ENCODE measurements around the gene MUC13. TPM values are rescaled to one million over a fixed set of nuclear protein-coding genes. Genes with fewer than 3 reads are reported as not detected.

The MUC13 gene
- total RNA-seq, 4 donors from 2014 or later, result not detected

GRCh38 chr3:124896824-124897526 is 37.6 kb downstream of the MUC13 start:
- no peaks in the 10 kb centered on the region for H3K27me3 ChIP-seq
- WGBS, 2 donors (ENCODE audit: low coverage in 1 of 2), result 93 to 100% methylated on average over 1 of the region's 1 CpG
- TF ChIP-seq POLR2AphosphoS5 (IDR thresholded peaks at IDR 0.05) (no peak), EP300 (IDR thresholded peaks at IDR 0.05) (no peak), CTCF (IDR thresholded peaks at IDR 0.05) (no peak), POLR2A (IDR thresholded peaks at IDR 0.05) (no peak)
- H3K4me1 ChIP-seq, result peaks cover 0 to 41% (median 0%) of the 10 kb centered on the region in 3 donors
- H3K9me3 ChIP-seq, result no peaks in the 10 kb centered on the region
- H3K27ac ChIP-seq, result no peak overlapping the region
- no peak for ATAC-seq
- no peak overlapping the region for H3K4me3 ChIP-seq
- H3K36me3 ChIP-seq, result no peaks in the 10 kb centered on the region

GRCh38 chr3:124895756-124896155 is 38.8 kb downstream of the MUC13 start:
- Histone ChIP-seq H3K36me3 (no peaks in the 10 kb centered on the region), H3K9me3 (no peaks in the 10 kb centered on the region), H3K4me1 (peaks cover 0 to 32% (median 0%) of the 10 kb centered on the region in 3 donors), H3K27me3 (no peaks in the 10 kb centered on the region), H3K4me3 (no peak overlapping the region), H3K27ac (peak overlapping the region in 3 of 4 donors; percentile 35 to 74 (median 70))
- WGBS, 2 donors (ENCODE audit: low coverage in 1 of 2), result 48 to 60% methylated on average over 3 to 7 of the region's 7 CpGs
- no peak for TF ChIP-seq EP300 (IDR thresholded peaks at IDR 0.05)
- TF ChIP-seq POLR2A (IDR thresholded peaks at IDR 0.05), result no peak
- TF ChIP-seq POLR2AphosphoS5 (IDR thresholded peaks at IDR 0.05), result no peak
- no peak for TF ChIP-seq CTCF (IDR thresholded peaks at IDR 0.05)
- no peak for ATAC-seq

GRCh38 chr3:124893526-124893925 is 41.0 kb downstream of the MUC13 start:
- 31 to 38% methylated on average over 2 of the region's 2 CpGs for WGBS, 2 donors (ENCODE audit: low coverage in 1 of 2)
- Histone ChIP-seq H3K4me1 (peaks cover 0 to 32% (median 0%) of the 10 kb centered on the region in 3 donors), H3K27ac (peak overlapping the region in 3 of 4 donors; percentile 67 to 74 (median 70)), H3K9me3 (no peaks in the 10 kb centered on the region), H3K36me3 (no peaks in the 10 kb centered on the region), H3K27me3 (no peaks in the 10 kb centered on the region), H3K4me3 (no peak overlapping the region)
- TF ChIP-seq POLR2AphosphoS5 (IDR thresholded peaks at IDR 0.05) (peak; percentile 94), POLR2A (IDR thresholded peaks at IDR 0.05) (no peak), EP300 (IDR thresholded peaks at IDR 0.05) (peak; percentile 58)
- peak; percentile 87 for ATAC-seq

GRCh38 chr3:124890573-124891190 is 43.9 kb downstream of the MUC13 start:
- Histone ChIP-seq H3K27ac (peak overlapping the region in 1 of 4 donors; percentile 35), H3K27me3 (no peaks in the 10 kb centered on the region), H3K9me3 (no peaks in the 10 kb centered on the region), H3K36me3 (no peaks in the 10 kb centered on the region), H3K4me3 (no peak overlapping the region), H3K4me1 (peaks cover 0 to 43% (median 0%) of the 10 kb centered on the region in 3 donors)
- ATAC-seq, result no peak
- TF ChIP-seq POLR2A (IDR thresholded peaks at IDR 0.05) (no peak), EP300 (IDR thresholded peaks at IDR 0.05) (no peak), CTCF (IDR thresholded peaks at IDR 0.05) (no peak), POLR2AphosphoS5 (IDR thresholded peaks at IDR 0.05) (no peak)
- WGBS, 2 donors (ENCODE audit: low coverage in 1 of 2), result 76 to 88% methylated on average over 3 to 5 of the region's 5 CpGs

- WGBS, 2 donors (ENCODE audit: low coverage in 1 of 2), result 65 to 66% methylated on average over 5 to 8 of the region's 8 CpGs
- Histone ChIP-seq H3K36me3 (peaks cover 0 to 5% of the 10 kb centered on the region in 2 donors), H3K27me3 (no peaks in the 10 kb centered on the region), H3K27ac (peak overlapping the region in 3 of 4 donors; percentile 7 to 98 (median 89)), H3K4me1 (peaks cover 0 to 53% (median 8%) of the 10 kb centered on the region in 3 donors), H3K9me3 (no peaks in the 10 kb centered on the region), H3K4me3 (no peak overlapping the region)
- ATAC-seq, result no peak
- TF ChIP-seq POLR2A (IDR thresholded peaks at IDR 0.05) (no peak), POLR2AphosphoS5 (IDR thresholded peaks at IDR 0.05) (no peak), EP300 (IDR thresholded peaks at IDR 0.05) (no peak), CTCF (IDR thresholded peaks at IDR 0.05) (no peak)
Measured at GRCh38 chr3:124888482-124889441, 45.8 kb downstream of the MUC13 start.
